Mesothelial cell of epicardium (in vitro differentiated cells): ENCODE data around the gene IQGAP2. TPM values are rescaled to one million over a fixed set of nuclear protein-coding genes. Genes with fewer than 3 reads are reported as not detected.

ENCODE experiments used
- DNase-seq, 2 experiments: peaks; one replicate each; pipeline ENCODE4 v3.0.0; 2021; ENCODE audit warnings: low spot score in 2 of 2; ENCODE audit not compliant: unreplicated experiment in 2 of 2
- H3K27ac Mint-ChIP-seq: 2 replicates; pipeline ENCODE4 v1.8.0; 2021; ENCODE audit warnings: mixed read lengths
- H3K27me3 Mint-ChIP-seq: 2 replicates; pipeline ENCODE4 v1.8.0; 2021; ENCODE audit warnings: low read depth, mixed read lengths
- H3K36me3 Mint-ChIP-seq: 2 replicates; pipeline ENCODE4 v1.8.0; 2021; ENCODE audit warnings: mixed read lengths
- H3K4me1 Mint-ChIP-seq: 2 replicates; pipeline ENCODE4 v1.8.0; 2021; ENCODE audit warnings: mixed read lengths
- H3K4me3 Mint-ChIP-seq: 2 replicates; pipeline ENCODE4 v1.8.0; 2021; ENCODE audit warnings: mild to moderate bottlenecking, moderate library complexity, mixed read lengths
- H3K9me3 Mint-ChIP-seq: 2 replicates; pipeline ENCODE4 v1.8.0; 2021; ENCODE audit warnings: mixed read lengths
- total RNA-seq: library from RNA; stranded (reverse); gene quantifications from 3 replicates; pipeline ENCODE4 v1.2.1, GENCODE V29; 2021
- TF ChIP-seq, protein P1 (sequence below): fragments of 200-600 bp; sonication (generic); IDR thresholded peaks from one replicate; pipeline ENCODE4 v1.5.0; 2021; ENCODE audit warnings: antibody characterized with exemption; ENCODE audit not compliant: unreplicated experiment

The IQGAP2 gene
- total RNA-seq, result 13.9 to 16.0 TPM (median 15.2 TPM) in 3 replicates

- no peaks in the 10 kb centered on the region for H3K9me3 Mint-ChIP-seq
- H3K4me1 Mint-ChIP-seq, result peaks cover 18% of the 10 kb centered on the region
- DNase-seq, result peak; percentile 67 to 89
- H3K27me3 Mint-ChIP-seq, result no peaks in the 10 kb centered on the region
- TF ChIP-seq, protein P1, sequence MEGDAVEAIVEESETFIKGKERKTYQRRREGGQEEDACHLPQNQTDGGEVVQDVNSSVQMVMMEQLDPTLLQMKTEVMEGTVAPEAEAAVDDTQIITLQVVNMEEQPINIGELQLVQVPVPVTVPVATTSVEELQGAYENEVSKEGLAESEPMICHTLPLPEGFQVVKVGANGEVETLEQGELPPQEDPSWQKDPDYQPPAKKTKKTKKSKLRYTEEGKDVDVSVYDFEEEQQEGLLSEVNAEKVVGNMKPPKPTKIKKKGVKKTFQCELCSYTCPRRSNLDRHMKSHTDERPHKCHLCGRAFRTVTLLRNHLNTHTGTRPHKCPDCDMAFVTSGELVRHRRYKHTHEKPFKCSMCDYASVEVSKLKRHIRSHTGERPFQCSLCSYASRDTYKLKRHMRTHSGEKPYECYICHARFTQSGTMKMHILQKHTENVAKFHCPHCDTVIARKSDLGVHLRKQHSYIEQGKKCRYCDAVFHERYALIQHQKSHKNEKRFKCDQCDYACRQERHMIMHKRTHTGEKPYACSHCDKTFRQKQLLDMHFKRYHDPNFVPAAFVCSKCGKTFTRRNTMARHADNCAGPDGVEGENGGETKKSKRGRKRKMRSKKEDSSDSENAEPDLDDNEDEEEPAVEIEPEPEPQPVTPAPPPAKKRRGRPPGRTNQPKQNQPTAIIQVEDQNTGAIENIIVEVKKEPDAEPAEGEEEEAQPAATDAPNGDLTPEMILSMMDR, result peak; percentile 78
- H3K27ac Mint-ChIP-seq, result peak within 1 kb of the TSS; percentile 97
- no peaks in the 10 kb centered on the region for H3K36me3 Mint-ChIP-seq
- H3K4me3 Mint-ChIP-seq, result peak within 1 kb of the TSS; percentile 96
Measured at GRCh38 chr5:76402886-76403765, at the start of gene IQGAP2. Gene IQGAP2 (plus strand): TSS chr5:76403285. CDS start chr5:76403546, 261 bp downstream.

DNA sequence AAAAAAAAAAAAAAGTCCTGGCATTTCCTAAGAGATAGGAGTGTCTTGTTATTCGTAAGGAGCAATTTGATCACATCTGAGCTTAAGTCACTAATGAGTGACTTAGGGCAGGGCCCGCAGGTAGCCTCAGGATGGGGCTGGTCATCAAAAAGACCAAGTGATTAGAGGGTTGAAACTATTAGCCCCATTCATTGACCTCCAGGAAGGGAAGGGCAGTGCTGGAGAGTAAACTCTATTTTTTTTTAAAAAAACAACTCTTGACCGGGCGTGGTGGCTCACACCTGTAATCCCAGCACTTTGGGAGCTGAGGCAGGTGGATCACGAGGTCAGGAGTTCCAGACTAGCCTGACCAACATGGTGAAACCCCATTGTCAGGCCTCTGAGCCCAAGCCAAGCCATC lies 46.2 kb upstream of the IQGAP2 start:
- Mint-ChIP-seq H3K27ac (no peak overlapping the region), H3K27me3 (peaks cover 4% of the 10 kb centered on the region), H3K9me3 (no peaks in the 10 kb centered on the region), H3K4me1 (peaks cover 3% of the 10 kb centered on the region), H3K4me3 (no peak overlapping the region), H3K36me3 (no peaks in the 10 kb centered on the region)
- no peak for DNase-seq
- TF ChIP-seq, protein P1, result no peak

DNA sequence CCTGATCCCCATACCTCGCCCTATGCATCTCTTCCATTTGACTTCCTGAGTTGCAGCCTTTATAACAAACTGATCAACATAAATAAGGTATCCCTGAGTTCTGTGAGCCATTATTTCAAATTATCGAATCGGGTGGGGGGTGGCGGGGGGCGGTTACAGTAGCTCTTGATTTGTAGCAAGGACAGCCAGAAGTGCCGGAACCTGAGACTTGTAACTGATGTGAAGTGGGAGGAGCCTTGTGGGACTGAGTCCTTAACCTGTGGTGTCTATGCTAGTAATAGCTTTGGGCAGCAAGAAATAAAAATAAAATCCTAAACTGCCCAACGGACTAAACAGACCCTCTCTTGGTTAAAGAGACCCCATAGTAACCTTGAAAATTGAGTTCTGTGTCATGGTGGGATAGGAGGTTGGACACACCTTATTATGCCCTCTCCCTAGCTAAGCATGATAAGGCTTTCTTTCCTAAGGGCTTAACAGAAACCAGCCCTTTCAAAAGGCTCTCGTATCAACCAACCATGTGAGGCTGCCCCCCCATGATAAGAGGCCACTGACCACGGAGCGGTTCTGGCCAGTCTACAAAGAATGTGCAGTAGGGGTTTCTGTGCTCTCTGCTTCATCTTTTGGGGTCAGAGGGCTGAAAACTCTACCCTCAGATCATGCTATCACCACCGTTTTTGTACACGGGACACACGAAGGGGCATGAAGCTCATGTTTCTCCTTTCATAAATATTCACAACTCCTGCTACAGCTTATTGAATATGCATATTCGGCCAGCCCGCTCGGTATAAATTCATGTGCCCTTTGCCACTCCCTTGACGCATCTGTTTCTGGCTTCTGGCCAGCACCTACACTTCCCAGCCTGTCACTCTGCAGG lies 39.5 kb upstream of the IQGAP2 start:
- DNase-seq, result no peak
- Mint-ChIP-seq H3K27me3 (peaks cover under 1% of the 10 kb centered on the region), H3K4me1 (peaks cover 18% of the 10 kb centered on the region), H3K27ac (no peak overlapping the region), H3K36me3 (no peaks in the 10 kb centered on the region), H3K4me3 (no peak overlapping the region), H3K9me3 (no peaks in the 10 kb centered on the region)
- TF ChIP-seq, protein P1, result no peak

DNA sequence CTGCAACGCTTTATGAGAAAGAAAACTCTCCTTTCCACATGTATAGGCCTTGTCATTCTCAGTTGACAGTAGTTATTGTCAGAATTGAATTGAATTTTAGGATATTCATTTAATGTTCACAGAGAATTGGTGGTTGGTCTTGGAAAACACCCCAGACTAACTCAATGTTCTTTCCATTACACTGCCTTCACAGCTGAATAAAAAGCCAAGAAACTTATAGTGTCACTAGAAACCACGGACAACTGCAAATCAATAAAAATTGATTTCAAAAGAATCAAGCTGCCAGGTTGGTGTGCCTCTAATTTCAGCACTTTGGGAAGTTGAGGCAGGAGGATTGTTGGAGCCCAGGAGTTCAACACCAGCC lies 38.9 kb upstream of the IQGAP2 start:
- TF ChIP-seq, protein P1, result no peak
- no peaks in the 10 kb centered on the region for H3K9me3 Mint-ChIP-seq
- H3K27me3 Mint-ChIP-seq, result no peaks in the 10 kb centered on the region
- H3K4me1 Mint-ChIP-seq, result peaks cover 21% of the 10 kb centered on the region
- no peak overlapping the region for H3K27ac Mint-ChIP-seq
- DNase-seq, result no peak
- H3K36me3 Mint-ChIP-seq, result no peaks in the 10 kb centered on the region
- no peak overlapping the region for H3K4me3 Mint-ChIP-seq

GRCh38 chr5:76365561-76365960 lies 37.5 kb upstream of the IQGAP2 start:
- no peak overlapping the region for H3K4me3 Mint-ChIP-seq
- no peak for DNase-seq
- H3K27ac Mint-ChIP-seq, result no peak overlapping the region
- no peaks in the 10 kb centered on the region for H3K36me3 Mint-ChIP-seq
- peaks cover 23% of the 10 kb centered on the region for H3K4me1 Mint-ChIP-seq
- TF ChIP-seq, protein P1, result no peak
- no peaks in the 10 kb centered on the region for H3K9me3 Mint-ChIP-seq
- no peaks in the 10 kb centered on the region for H3K27me3 Mint-ChIP-seq
